KBM-7 (cell line): Measurements from ENCODE around the gene C11orf21.

ENCODE experiments used
- DNase-seq: peaks from one replicate; pipeline ENCODE4 v3.0.0-alpha.2; 2015
- in situ Hi-C: fragments of 300-500 bp; cut with MboI; formaldehyde crosslinking; loops from 2 replicates; pipeline ENCODE4 v1.14.3; 2020; ENCODE audit warnings: low sequenced_read_pairs, low pct_unique_long_range_greater_than_20kb, mixed read lengths

C11orf21 gene

DNA sequence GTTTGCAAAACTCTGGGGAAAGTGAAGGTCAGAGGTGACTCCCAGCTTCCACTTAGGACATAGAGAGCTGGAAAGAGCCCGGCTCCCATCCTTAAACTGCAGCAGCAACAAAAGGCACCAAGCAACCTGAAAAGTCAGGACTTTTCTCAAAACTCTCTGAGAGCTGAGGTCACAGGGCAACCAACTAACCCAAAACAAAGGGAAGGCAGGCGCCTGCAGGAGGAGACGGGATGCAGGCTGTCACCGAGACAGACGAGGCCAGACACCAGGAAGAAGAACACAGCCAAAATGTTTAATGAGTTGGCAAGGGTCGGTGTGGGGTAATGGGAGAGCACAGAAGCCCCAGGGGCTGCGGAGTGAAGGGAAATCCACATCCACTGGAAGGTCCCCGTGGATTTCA, 51.2 kb downstream of the C11orf21 start:
- in situ Hi-C loops = no loop called here
- DNase-seq = no peak

DNA sequence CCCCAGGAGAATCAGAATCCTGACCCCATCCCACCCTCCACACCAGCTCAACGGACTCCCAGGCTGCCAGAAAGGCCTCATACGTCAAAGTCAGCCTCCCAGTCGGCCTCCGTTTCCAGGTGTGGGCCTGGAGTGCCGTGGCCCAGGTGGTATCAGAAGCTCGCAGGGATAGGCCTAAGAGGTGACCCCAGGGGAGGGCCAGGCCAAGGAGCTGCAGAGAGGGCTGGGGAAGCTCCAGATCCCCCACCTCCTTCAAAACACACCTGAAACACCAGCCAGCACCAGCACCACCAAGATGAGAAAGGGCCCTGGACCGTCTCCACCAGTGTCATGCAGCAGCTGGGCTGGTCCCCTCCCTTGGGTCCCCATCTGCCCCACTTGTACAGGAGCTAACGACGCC, 51.7 kb downstream of the C11orf21 start:
- no peak for DNase-seq
- in situ Hi-C loops = no loop called here

DNA sequence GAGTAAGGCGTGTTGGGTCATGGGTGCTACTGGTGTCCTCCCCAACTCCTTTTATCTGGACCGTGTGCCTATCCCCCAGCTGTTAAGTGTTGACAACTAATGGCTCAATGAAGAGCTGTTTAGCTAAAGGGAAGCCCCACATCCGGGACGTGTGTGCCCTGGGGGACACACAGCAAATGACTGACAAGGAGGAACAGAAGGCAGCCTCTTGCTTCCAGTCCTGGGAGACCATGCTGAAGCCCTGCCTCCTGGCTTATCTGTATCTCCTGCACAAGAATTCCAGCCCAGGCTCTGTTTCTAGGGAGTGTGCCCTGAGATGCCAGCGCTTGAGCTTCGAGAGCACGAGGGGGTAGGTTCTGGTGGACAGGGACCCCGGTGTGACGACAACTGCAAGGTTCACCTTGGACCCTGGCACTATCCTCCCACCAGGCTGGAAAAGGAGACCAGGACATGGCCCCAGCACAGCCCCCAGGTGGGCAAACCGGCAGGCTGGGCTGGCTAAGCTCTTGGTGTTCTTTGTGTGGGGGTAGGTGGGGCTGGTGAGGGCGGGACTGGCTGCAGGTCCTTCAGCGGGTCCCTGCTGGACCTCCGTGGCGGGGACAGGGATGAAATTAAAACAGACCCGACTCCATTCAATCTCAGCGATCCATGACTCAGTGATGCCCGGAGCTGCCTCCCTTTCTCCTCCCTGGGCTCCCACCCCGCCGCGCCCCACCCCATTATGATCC, 52.4 kb downstream of the C11orf21 start:
- no peak for DNase-seq
- in situ Hi-C loops = no loop called here

DNA sequence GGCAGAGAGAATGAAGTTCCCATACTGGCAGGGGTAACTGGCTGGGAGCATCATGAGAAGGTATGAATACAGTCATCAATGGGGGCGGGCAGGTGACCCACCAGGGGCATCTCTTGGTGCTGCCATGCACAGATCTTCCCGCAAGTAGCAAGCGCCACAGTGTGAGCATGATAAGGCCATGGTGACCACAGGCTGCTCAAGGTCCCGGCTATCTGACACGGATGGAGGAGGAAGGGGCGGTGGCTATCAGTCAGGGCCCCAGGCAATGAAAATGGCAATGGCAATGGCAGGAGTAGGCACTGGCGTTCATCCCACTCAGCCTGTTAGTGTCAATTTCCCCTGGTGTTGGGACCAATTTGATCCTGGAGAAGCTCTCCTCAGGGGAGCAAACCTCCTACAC, 53.0 kb downstream of the C11orf21 start:
- in situ Hi-C loops = no loop called here
- no peak for DNase-seq

DNA sequence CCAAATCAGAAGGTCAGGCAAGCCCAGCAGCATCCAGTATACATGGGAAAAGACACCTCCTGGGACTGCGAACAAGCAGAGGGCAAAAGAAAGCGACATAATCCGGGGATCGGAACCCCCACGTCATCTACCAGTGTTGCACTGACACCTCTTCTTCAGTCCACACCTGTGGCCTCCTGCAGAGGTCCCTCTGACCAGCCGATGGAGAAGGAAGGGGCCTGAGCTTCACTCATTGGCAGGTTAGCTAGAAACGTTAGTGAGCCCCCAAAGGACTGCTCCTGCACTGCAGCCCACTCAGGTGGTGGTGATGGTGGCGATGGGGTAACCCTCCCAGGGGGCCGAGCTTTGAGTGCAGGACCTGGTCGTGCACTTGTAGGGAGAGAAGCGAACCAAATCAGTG, 53.5 kb downstream of the C11orf21 start:
- in situ Hi-C loops = no loop called here
- DNase-seq = no peak

DNA sequence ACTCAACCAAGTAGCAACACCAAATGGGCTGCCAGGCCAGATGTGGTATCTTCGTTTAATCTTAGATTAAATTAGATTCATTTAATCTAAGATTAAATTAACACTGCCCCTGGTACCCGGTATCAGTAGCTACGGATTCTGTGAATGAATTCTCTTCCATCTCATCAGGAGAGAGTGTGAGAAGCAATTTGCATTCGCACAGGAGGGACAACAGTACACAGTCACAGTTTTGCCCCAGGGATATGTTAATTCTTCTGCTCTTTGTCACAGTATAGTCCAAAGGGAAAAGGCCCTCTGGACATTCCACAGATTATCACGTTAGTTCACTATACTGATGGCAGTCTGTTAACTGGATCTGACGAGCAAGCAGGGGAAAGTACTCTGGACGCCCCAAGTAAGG, 54.2 kb downstream of the C11orf21 start:
- in situ Hi-C loops = no loop called here
- no peak for DNase-seq
